IMR-90 (cell line): ENCODE data around the gene ACOT9. TPM values are rescaled to one million over a fixed set of nuclear protein-coding genes. Genes with fewer than 3 reads are reported as not detected.

Experiments used
- ATAC-seq: fragments of 200-7000 bp; cut with Tn5 transposase; 2 replicates; pipeline ENCODE4 v1.9.1; 2020; ENCODE audit warnings: low read depth, mild to moderate bottlenecking, moderate library complexity
- BruUV-seq: library from RNA; stranded (reverse); fragments of 400-500 nt; replicated peaks from 2 replicates; lab custom pipeline; 2021; lab: Mats Ljungman, UMichigan
- CTCF ChIA-PET: fragments of 300-600 bp; formaldehyde crosslinking; extraction: SDS; loops from one replicate; lab custom pipeline; 2021; ENCODE audit warnings: antibody characterized with exemption; lab: Yijun Ruan, JAX
- POLR2A ChIA-PET: fragments of 300-600 bp; sonication (Branson Sonifier 250); formaldehyde crosslinking; loops from one replicate; lab custom pipeline; 2022; ENCODE audit warnings: antibody characterized with exemption; ENCODE audit not compliant: unreplicated experiment; lab: Charles Lee
- DNase-seq: peaks from one replicate; pipeline ENCODE4 v3.0.0; 2013
- H2AFZ ChIP-seq: replicated peaks from 2 replicates; pipeline ENCODE3; 2013; ENCODE audit warnings: low read length, mild to moderate bottlenecking; ENCODE audit not compliant: poor library complexity
- H2AK5ac ChIP-seq: 2 replicates; pipeline ENCODE4 v1.6.1; 2013; ENCODE audit warnings: low read depth, low read length, inconsistent platforms
- H2AK9ac ChIP-seq: replicated peaks from 2 replicates; pipeline ENCODE3; 2013; ENCODE audit warnings: mild to moderate bottlenecking, low read depth, low read length, moderate library complexity; ENCODE audit not compliant: poor library complexity
- H2BK120ac ChIP-seq: 2 replicates; pipeline ENCODE4 v1.6.1; 2013; ENCODE audit warnings: low read depth, low read length, inconsistent platforms
- H2BK15ac ChIP-seq: 3 replicates; pipeline ENCODE4 v1.6.1; 2013; ENCODE audit warnings: low read depth, low read length, inconsistent platforms
- H2BK20ac ChIP-seq: 2 replicates; pipeline ENCODE4 v1.6.1; 2013; ENCODE audit warnings: low read depth, mild to moderate bottlenecking, inconsistent platforms, low read length, moderate library complexity
- H2BK5ac ChIP-seq: 2 replicates; pipeline ENCODE4 v1.6.1; 2013; ENCODE audit warnings: mild to moderate bottlenecking, low read depth, low read length, inconsistent platforms; ENCODE audit not compliant: poor library complexity, severe bottlenecking
- H3K14ac ChIP-seq: replicated peaks from 2 replicates; pipeline ENCODE4 v1.6.1; 2013; ENCODE audit warnings: low read depth, low read length, inconsistent platforms
- H3K18ac ChIP-seq: 2 replicates; pipeline ENCODE4 v1.6.1; 2013; ENCODE audit warnings: low read depth, low read length, control low read depth
- H3K23ac ChIP-seq: 2 replicates; pipeline ENCODE4 v1.6.1; 2013; ENCODE audit warnings: low read depth, low read length, inconsistent platforms
- H3K27ac ChIP-seq: 2 replicates; pipeline ENCODE4 v1.5.1; 2013; ENCODE audit warnings: mild to moderate bottlenecking, control low read depth, low read length; ENCODE audit not compliant: insufficient read depth
- H3K27me3 ChIP-seq: 2 replicates; pipeline ENCODE4 v1.6.1; 2013; ENCODE audit warnings: low read length; ENCODE audit not compliant: control insufficient read depth, insufficient read depth
- H3K36me3 ChIP-seq: 2 replicates; pipeline ENCODE4 v1.6.1; 2013; ENCODE audit warnings: low read length, mixed read lengths; ENCODE audit not compliant: control insufficient read depth, insufficient read depth
- H3K4ac ChIP-seq: 2 replicates; pipeline ENCODE4 v1.6.1; 2013; ENCODE audit warnings: low read depth, low read length, inconsistent platforms
- H3K4me1 ChIP-seq: 2 replicates; pipeline ENCODE4 v1.6.1; 2013; ENCODE audit warnings: low read length, mixed read lengths; ENCODE audit not compliant: control insufficient read depth, insufficient read depth
- H3K4me2 ChIP-seq: 2 replicates; pipeline ENCODE4 v1.6.1; 2013; ENCODE audit warnings: low read depth, mild to moderate bottlenecking, control low read depth, low read length, moderate library complexity
- H3K4me3 ChIP-seq: 2 replicates; pipeline ENCODE4 v1.5.1; 2013; ENCODE audit warnings: low read depth, mild to moderate bottlenecking, control low read depth, low read length, moderate library complexity; ENCODE audit not compliant: insufficient read depth
- H3K56ac ChIP-seq: 2 replicates; pipeline ENCODE4 v1.6.1; 2013; ENCODE audit warnings: low read length, inconsistent platforms; ENCODE audit not compliant: insufficient read depth; ENCODE audit errors: extremely low read depth
- H3K79me1 ChIP-seq, 2 experiments: 2 replicates each; pipeline ENCODE4 v1.6.1; 2013; ENCODE audit warnings: low read length in 2 of 2, inconsistent platforms in 1 of 2, low read depth in 1 of 2
- H3K9ac ChIP-seq: 2 replicates; pipeline ENCODE4 v1.6.1; 2013; ENCODE audit warnings: low read depth, low read length, control low read depth
- H3K9me1 ChIP-seq: 2 replicates; pipeline ENCODE4 v1.6.1; 2013; ENCODE audit warnings: low read length, inconsistent platforms; ENCODE audit not compliant: insufficient read depth
- H3K9me3 ChIP-seq: 2 replicates; pipeline ENCODE4 v1.6.1; 2013; ENCODE audit warnings: low read length; ENCODE audit not compliant: control insufficient read depth, insufficient read depth
- H4K20me1 ChIP-seq: 2 replicates; pipeline ENCODE4 v1.6.1; 2013; ENCODE audit warnings: low read length, inconsistent platforms; ENCODE audit not compliant: insufficient read depth
- H4K5ac ChIP-seq: 2 replicates; pipeline ENCODE4 v1.6.1; 2013; ENCODE audit warnings: mild to moderate bottlenecking, low read depth, low read length, control low read depth
- H4K8ac ChIP-seq, 2 experiments: 2 replicates each; pipeline ENCODE4 v1.6.1; 2013; ENCODE audit warnings: low read depth in 2 of 2, low read length in 2 of 2, control low read depth in 1 of 2, inconsistent platforms in 1 of 2
- H4K91ac ChIP-seq: 2 replicates; pipeline ENCODE4 v1.6.1; 2013; ENCODE audit warnings: low read depth, low read length, inconsistent platforms; ENCODE audit not compliant: insufficient read depth
- BHLHE40 ChIP-seq: fragments of 150-350 bp; IDR thresholded peaks from 2 replicates; pipeline ENCODE4 v1.6.1; 2016; ENCODE audit warnings: mild to moderate bottlenecking, low read depth, low read length
- CEBPB ChIP-seq: IDR thresholded peaks from 2 replicates; pipeline ENCODE4 v1.6.1; 2012; ENCODE audit warnings: low read depth, low read length, improper control_type of control experiment
- CHD1 ChIP-seq: IDR thresholded peaks from 2 replicates; pipeline ENCODE4 v1.6.1; 2012; ENCODE audit warnings: low read depth, low read length, improper control_type of control experiment
- CTCF ChIP-seq: conservative IDR thresholded peaks from 2 replicates; pipeline ENCODE4 v1.5.1; 2012; ENCODE audit warnings: mild to moderate bottlenecking, low read depth, low read length, improper control_type of control experiment
- FOS ChIP-seq: fragments of 150-350 bp; IDR thresholded peaks from 2 replicates; pipeline ENCODE4 v1.6.1; 2016; ENCODE audit warnings: low read depth, low read length
- MAFK ChIP-seq: IDR thresholded peaks from 2 replicates; pipeline ENCODE4 v1.6.1; 2012; ENCODE audit warnings: low read depth, low read length, improper control_type of control experiment
- MAZ ChIP-seq: IDR thresholded peaks from 2 replicates; pipeline ENCODE4 v1.6.1; 2012; ENCODE audit warnings: low read depth, mild to moderate bottlenecking, low read length, improper control_type of control experiment, moderate library complexity, borderline replicate concordance
- MXI1 ChIP-seq: IDR thresholded peaks from 2 replicates; pipeline ENCODE4 v1.6.1; 2012; ENCODE audit warnings: low read depth, mild to moderate bottlenecking, low read length, moderate library complexity, borderline replicate concordance
- NFE2L2 ChIP-seq: fragments of 150-350 bp; IDR thresholded peaks from 2 replicates; pipeline ENCODE4 v1.6.1; 2016; ENCODE audit warnings: low read depth, mild to moderate bottlenecking, low read length
- POLR2A ChIP-seq: IDR thresholded peaks from 2 replicates; pipeline ENCODE4 v1.6.1; 2012; ENCODE audit warnings: mild to moderate bottlenecking, low read depth, low read length
- RAD21 ChIP-seq: IDR thresholded peaks from 2 replicates; pipeline ENCODE4 v1.6.1; 2012; ENCODE audit warnings: low read length, improper control_type of control experiment
- RCOR1 ChIP-seq: IDR thresholded peaks from 2 replicates; pipeline ENCODE4 v1.6.1; 2012; ENCODE audit warnings: mild to moderate bottlenecking, low read length, improper control_type of control experiment; ENCODE audit not compliant: insufficient replicate concordance
- RFX5 ChIP-seq: IDR thresholded peaks from 2 replicates; pipeline ENCODE4 v1.8.0; 2012; ENCODE audit warnings: low read depth, mild to moderate bottlenecking, low read length, moderate library complexity
- SMC3 ChIP-seq: fragments of 150-350 bp; IDR thresholded peaks from 2 replicates; pipeline ENCODE4 v1.6.1; 2016; ENCODE audit warnings: low read depth, mild to moderate bottlenecking, antibody characterized with exemption, low read length, moderate library complexity
- USF2 ChIP-seq: fragments of 150-350 bp; IDR thresholded peaks from 2 replicates; pipeline ENCODE4 v1.6.1; 2017; ENCODE audit warnings: mild to moderate bottlenecking, antibody characterized with exemption, low read length, low read depth
- WGBS, 2 experiments: methylation state at CpG; one replicate each; pipeline versions ENCODE4 v1.1.5 to v1.1.7; 2013; ENCODE audit warnings: missing lambda C conversion rate in 2 of 2; ENCODE audit not compliant: insufficient read length in 1 of 2; ENCODE audit errors: extremely low coverage in 2 of 2; 5-methylcytosine and 5-hydroxymethylcytosine counted together
- dilution Hi-C: fragments of 300-500 bp; cut with HindIII; formaldehyde crosslinking; loops from one replicate; pipeline ENCODE4 v1.14.3; 2018; ENCODE audit warnings: low sequenced_read_pairs; ENCODE audit not compliant: unreplicated experiment
- in situ Hi-C: fragments of 300-500 bp; cut with MboI; formaldehyde crosslinking; loops from 3 replicates; pipeline ENCODE4 v1.14.3; 2019; ENCODE audit warnings: low sequenced_read_pairs, inconsistent platforms, mixed read lengths
- intact Hi-C: fragments of 100-400 bp; cut with micrococcal nuclease; formaldehyde crosslinking; loops from 2 replicates; pipeline ENCODE4 v1.10.0; 2022
- polyA plus RNA-seq, 3 experiments: library from polyadenylated mRNA; depleted of rRNA; stranded (reverse); fragments of >200 nt; gene quantifications; 2 replicates each; pipeline ENCODE4 v1.2.3, GENCODE V29; 2012; ENCODE audit warnings: low replicate concordance in 1 of 3
- total RNA-seq: library from RNA; depleted of rRNA; stranded (reverse); fragments of >200 nt; gene quantifications from 2 replicates; pipeline ENCODE4 v1.2.3, GENCODE V29; 2012
- TF ChIP-seq, protein P1 (sequence below): fragments of 150-350 bp; IDR thresholded peaks from 2 replicates; pipeline ENCODE4 v1.6.1; 2016; ENCODE audit warnings: low read depth, mild to moderate bottlenecking, low read length, moderate library complexity, borderline replicate concordance

The ACOT9 gene
- total and polyA plus RNA-seq, 2 of the 4 experiments (the other 2 are of a cell fraction): 43.5 to 47.3 TPM

DNA sequence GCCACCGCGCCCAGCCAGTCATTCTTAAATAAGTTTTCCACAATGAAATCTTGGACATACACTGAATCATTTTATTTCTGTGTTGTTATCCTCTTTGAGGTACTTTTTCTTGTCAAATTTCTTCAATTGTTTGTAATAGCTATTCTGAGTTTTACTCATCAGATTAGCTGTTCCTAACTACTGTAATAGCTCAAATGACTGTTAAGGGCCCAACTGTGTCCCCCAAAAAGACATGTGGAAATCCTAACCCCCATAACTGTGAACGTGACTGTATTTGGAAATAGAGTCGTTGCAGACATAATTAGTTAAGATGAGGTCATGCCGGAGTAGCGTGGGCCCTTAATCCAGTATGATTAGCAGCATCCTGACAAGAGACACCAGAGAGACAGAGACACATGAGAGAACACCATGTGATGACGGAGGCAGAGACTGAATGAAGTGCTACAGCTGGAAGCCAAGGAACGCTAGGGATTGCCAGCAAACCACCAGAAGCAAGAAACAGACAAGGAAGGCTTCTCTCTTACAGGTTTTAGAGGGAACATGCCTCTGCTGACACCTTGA lies 22.9 kb downstream of the ACOT9 start:
- in situ Hi-C loops: loop anchor here (25.0 kb wide), 1 partner anchor 342 kb away; the partner anchor contains the start of gene EIF2S3

More for the DNA sequence above, 22.9 kb downstream of the ACOT9 start:
- Histone ChIP-seq H4K20me1 (no peaks in the 10 kb centered on the region), H3K14ac (no peak overlapping the region), H2AK5ac (no peak overlapping the region), H3K4me1 (no peaks in the 10 kb centered on the region), H2BK20ac (no peak overlapping the region), H3K9me1 (no peaks in the 10 kb centered on the region), H3K9ac (no peak overlapping the region), H3K36me3 (peaks cover 19% of the 10 kb centered on the region), H3K9me3 (no peaks in the 10 kb centered on the region), H2BK5ac (no peak overlapping the region), H2BK15ac (no peak overlapping the region), H3K23ac (no peak overlapping the region), H3K18ac (no peak overlapping the region), H3K27me3 (no peaks in the 10 kb centered on the region), H3K56ac (no peak overlapping the region), H3K27ac (no peak overlapping the region), H3K4me3 (no peak overlapping the region), H4K5ac (no peak overlapping the region), H2AK9ac (no peak overlapping the region), H2AFZ (no peak overlapping the region), H2BK120ac (no peak overlapping the region), H3K4me2 (no peak overlapping the region), H4K91ac (no peak overlapping the region), H3K4ac (no peak overlapping the region), H4K8ac (no peak overlapping the region), H3K79me1 (peaks cover 0 to 4% of the 10 kb centered on the region in 2 experiments; a peak in 1 of 4 replicates)
- ChIA-PET POLR2A (no interaction called here), CTCF (no interaction called here)
- intact Hi-C loops: no loop called here
- no peak for ATAC-seq
- DNase-seq: no peak
- WGBS, 2 experiments: 80% methylated on average over 1 of the region's 8 CpGs; no CpG with 5 or more reads in 1 of the 2 experiments
- TF ChIP-seq MAZ: no peak
- TF ChIP-seq CTCF: no peak
- no peak for TF ChIP-seq BHLHE40
- TF ChIP-seq SMC3: no peak
- TF ChIP-seq RCOR1: no peak
- TF ChIP-seq, protein P1, sequence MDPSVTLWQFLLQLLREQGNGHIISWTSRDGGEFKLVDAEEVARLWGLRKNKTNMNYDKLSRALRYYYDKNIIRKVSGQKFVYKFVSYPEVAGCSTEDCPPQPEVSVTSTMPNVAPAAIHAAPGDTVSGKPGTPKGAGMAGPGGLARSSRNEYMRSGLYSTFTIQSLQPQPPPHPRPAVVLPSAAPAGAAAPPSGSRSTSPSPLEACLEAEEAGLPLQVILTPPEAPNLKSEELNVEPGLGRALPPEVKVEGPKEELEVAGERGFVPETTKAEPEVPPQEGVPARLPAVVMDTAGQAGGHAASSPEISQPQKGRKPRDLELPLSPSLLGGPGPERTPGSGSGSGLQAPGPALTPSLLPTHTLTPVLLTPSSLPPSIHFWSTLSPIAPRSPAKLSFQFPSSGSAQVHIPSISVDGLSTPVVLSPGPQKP: no peak
- TF ChIP-seq MAFK: no peak
- no peak for TF ChIP-seq RAD21
- no peak for TF ChIP-seq FOS
- no peak for TF ChIP-seq CEBPB
- TF ChIP-seq RFX5: no peak
- no peak for TF ChIP-seq CHD1
- no peak for TF ChIP-seq USF2
- TF ChIP-seq NFE2L2: no peak
- TF ChIP-seq MXI1: no peak
- TF ChIP-seq POLR2A: no peak
- no TSS peak for BruUV-seq
- dilution Hi-C loops: no loop called here
